ENCODE measurements around the gene TTLL10. TPM values are rescaled to one million over a fixed set of nuclear protein-coding genes. Genes with fewer than 3 reads are reported as not detected.

Gene TTLL10
- total RNA-seq, 2 donors from 2014 or later, result not detected

DNA sequence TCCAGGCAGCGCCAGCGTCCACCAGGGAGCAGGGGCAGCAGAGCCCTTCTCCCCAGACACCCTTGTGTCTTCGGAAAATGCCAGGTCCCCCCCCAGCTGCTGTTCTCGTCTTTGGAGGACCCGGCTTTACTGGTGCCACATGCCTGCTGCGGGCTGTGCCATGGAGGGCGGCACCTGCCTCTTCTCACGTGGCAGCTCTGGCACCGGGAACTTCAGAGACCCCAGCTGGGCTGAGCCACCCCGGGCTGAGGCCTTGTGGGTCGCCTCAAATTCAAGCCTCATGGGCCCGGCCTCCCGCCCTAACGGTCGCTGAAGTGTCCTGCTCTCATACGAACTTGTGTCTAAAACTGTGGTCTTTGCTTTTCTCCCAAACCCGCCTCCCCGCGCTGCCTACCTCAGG, 30.8 kb upstream of the TTLL10 start:
- Histone ChIP-seq H3K27me3 (replicated peaks; ENCODE audit: insufficient read depth) (no peaks in the 10 kb centered on the region), H3K4me1 (ENCODE audit: control insufficient read depth in 1 of 2, low read depth in 2 of 2) (no peaks in the 10 kb centered on the region), H3K36me3 (no peaks in the 10 kb centered on the region), H3K27ac (no peak overlapping the region), H3K4me3 (no peak overlapping the region), H3K9me3 (no peaks in the 10 kb centered on the region)
- DNase-seq (ENCODE audit: low spot score), result no peak
- ATAC-seq (ENCODE audit: insufficient number of reproducible peaks, low FRiP score, low read depth), result no peak
- no peak for TF ChIP-seq CTCF (IDR thresholded peaks at IDR 0.05)

- Histone ChIP-seq H3K9me3 (no peaks in the 10 kb centered on the region), H3K36me3 (no peaks in the 10 kb centered on the region), H3K27me3 (replicated peaks; ENCODE audit: insufficient read depth) (no peaks in the 10 kb centered on the region), H3K27ac (no peak overlapping the region), H3K4me3 (no peak overlapping the region), H3K4me1 (ENCODE audit: control insufficient read depth in 1 of 2, low read depth in 2 of 2) (no peaks in the 10 kb centered on the region)
- no peak for TF ChIP-seq CTCF (IDR thresholded peaks at IDR 0.05)
- no peak for ATAC-seq (ENCODE audit: insufficient number of reproducible peaks, low FRiP score, low read depth)
- no peak for DNase-seq (ENCODE audit: low spot score)
These were observed 30.0 kb upstream of the TTLL10 start for GRCh38 chr1:1143636-1144035.

- no peak overlapping the region for H3K27ac ChIP-seq
- H3K4me1 ChIP-seq (ENCODE audit: control insufficient read depth in 1 of 2, low read depth in 2 of 2), result no peaks in the 10 kb centered on the region
- no peak overlapping the region for H3K4me3 ChIP-seq
- H3K27me3 ChIP-seq (replicated peaks; ENCODE audit: insufficient read depth), result no peaks in the 10 kb centered on the region
- DNase-seq (ENCODE audit: low spot score), result no peak
- no peaks in the 10 kb centered on the region for H3K36me3 ChIP-seq
- no peak for TF ChIP-seq CTCF (IDR thresholded peaks at IDR 0.05)
- ATAC-seq (ENCODE audit: insufficient number of reproducible peaks, low FRiP score, low read depth), result no peak
- H3K9me3 ChIP-seq, result no peaks in the 10 kb centered on the region
These were observed 29.4 kb upstream of the TTLL10 start for GRCh38 chr1:1144122-1144842.

DNA sequence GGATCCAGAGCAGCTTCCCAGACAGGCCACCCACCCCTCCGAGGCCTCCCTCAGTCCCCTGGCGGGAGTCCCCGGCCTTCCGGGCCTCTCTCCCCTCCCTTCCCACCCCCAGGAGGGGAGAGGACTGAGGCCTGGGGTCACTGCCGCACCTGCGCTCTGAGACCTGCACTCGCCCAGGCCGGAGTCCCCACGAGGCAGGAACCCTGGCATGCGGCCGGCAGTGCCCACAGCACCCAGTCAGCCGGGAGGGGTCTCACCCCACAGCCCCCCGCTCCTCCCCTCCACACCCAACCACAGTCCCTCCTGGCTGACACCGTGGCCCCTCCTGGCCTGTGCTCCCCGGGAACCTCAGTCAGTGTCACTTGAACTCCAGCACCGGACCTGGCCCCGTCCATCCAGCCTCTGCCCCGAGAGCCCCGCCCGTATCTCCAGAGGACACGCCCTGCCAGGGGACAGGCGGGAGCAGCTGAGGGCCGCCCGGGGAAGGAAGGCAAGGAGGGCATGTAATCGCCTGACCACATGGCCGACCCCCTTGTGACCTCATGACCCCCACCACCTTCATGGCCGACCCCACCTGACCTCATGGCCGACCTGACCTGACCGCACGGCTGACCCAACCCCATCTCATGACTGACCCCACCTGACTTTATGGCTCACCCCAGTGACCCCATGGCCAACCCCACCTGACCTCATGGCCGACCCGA, 28.7 kb upstream of the TTLL10 start:
- no peak for DNase-seq (ENCODE audit: low spot score)
- no peaks in the 10 kb centered on the region for H3K9me3 ChIP-seq
- TF ChIP-seq CTCF (IDR thresholded peaks at IDR 0.05), result no peak
- no peak overlapping the region for H3K4me3 ChIP-seq
- no peaks in the 10 kb centered on the region for H3K27me3 ChIP-seq (replicated peaks; ENCODE audit: insufficient read depth)
- no peak for ATAC-seq (ENCODE audit: insufficient number of reproducible peaks, low FRiP score, low read depth)
- no peaks in the 10 kb centered on the region for H3K36me3 ChIP-seq
- no peak overlapping the region for H3K27ac ChIP-seq
- no peaks in the 10 kb centered on the region for H3K4me1 ChIP-seq (ENCODE audit: control insufficient read depth in 1 of 2, low read depth in 2 of 2)

DNA sequence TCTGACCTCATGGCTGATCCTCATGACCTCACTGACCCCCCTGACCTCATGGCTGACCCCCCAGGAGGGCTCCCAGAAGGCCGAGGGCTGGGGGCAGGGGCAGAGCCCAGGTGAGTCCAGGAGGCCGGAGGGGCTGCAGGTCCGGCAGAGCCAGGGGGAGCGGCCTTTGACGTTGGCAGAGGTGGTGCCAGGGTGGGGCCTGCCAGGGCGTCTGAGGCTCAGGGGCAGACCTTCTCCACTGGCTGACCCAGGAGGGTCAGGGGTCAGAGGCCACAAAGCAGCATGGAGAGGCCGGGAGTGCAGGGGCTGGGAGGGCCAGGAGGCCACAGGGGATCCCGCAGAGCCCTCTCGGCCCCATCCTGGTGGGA, 28.1 kb upstream of the TTLL10 start:
- no peaks in the 10 kb centered on the region for H3K4me1 ChIP-seq (ENCODE audit: control insufficient read depth in 1 of 2, low read depth in 2 of 2)
- no peak for TF ChIP-seq CTCF (IDR thresholded peaks at IDR 0.05)
- no peaks in the 10 kb centered on the region for H3K36me3 ChIP-seq
- no peaks in the 10 kb centered on the region for H3K9me3 ChIP-seq
- ATAC-seq (ENCODE audit: insufficient number of reproducible peaks, low FRiP score, low read depth) (no peak), DNase-seq (ENCODE audit: low spot score) (no peak)
- no peak overlapping the region for H3K4me3 ChIP-seq
- H3K27ac ChIP-seq, result no peak overlapping the region
- no peaks in the 10 kb centered on the region for H3K27me3 ChIP-seq (replicated peaks; ENCODE audit: insufficient read depth)
